HCT116 (cell line): ENCODE data around the gene DDRGK1. TPM values are rescaled to one million over a fixed set of nuclear protein-coding genes. Genes with fewer than 3 reads are reported as not detected.

Experiments used
- ATAC-seq: fragments of 200-7000 bp; cut with Tn5 transposase; 2 replicates; pipeline ENCODE4 v1.9.1; 2020; ENCODE audit warnings: mild to moderate bottlenecking, moderate library complexity
- BruUV-seq: library from RNA; stranded (reverse); fragments of 400-500 nt; replicated peaks from 2 replicates; lab custom pipeline; 2021; lab: Mats Ljungman, UMichigan
- CTCF ChIA-PET: fragments of 300-600 bp; sonication (Branson Sonifier 250); formaldehyde crosslinking; loops from one replicate; lab custom pipeline; 2021; ENCODE audit warnings: antibody characterized with exemption; lab: Charles Lee
- POLR2A ChIA-PET: fragments of 300-600, 350-600 bp; sonication (Branson Sonifier 250); formaldehyde crosslinking; loops from one replicate; lab custom pipeline; 2021; ENCODE audit warnings: antibody characterized with exemption; lab: Charles Lee
- RAD21 ChIA-PET, 2 experiments: fragments of 300-600 bp; sonication (Branson Sonifier 250); formaldehyde crosslinking; loops; one replicate each; lab custom pipeline; 2023; ENCODE audit warnings: low total read pairs in 2 of 2; ENCODE audit not compliant: uncharacterized antibody in 2 of 2, unreplicated experiment in 2 of 2, low non-redundant PET in 1 of 2; lab: Charles Lee
- DNase-seq: peaks from one replicate; pipeline ENCODE4 v3.0.0-alpha.2; 2010; ENCODE audit warnings: low read depth, low spot score
- H2AFZ ChIP-seq: fragments of 200-600 bp; shearing (Covaris generic), sonication (generic); 2 replicates; pipeline ENCODE4 v1.6.1; 2017; ENCODE audit warnings: low read depth, mixed run types, mixed read lengths, antibody characterized with exemption, low read length; ENCODE audit not compliant: poor library complexity, severe bottlenecking
- H3K27ac ChIP-seq: 2 replicates; pipeline ENCODE4 v1.5.1; 2012; ENCODE audit warnings: low read depth, low read length
- H3K27me3 ChIP-seq: fragments of 200-600 bp; sonication (generic); 2 replicates; pipeline ENCODE4 v1.6.1; 2016; ENCODE audit warnings: mixed run types, low read length, mixed read lengths; ENCODE audit not compliant: insufficient read depth
- H3K36me3 ChIP-seq, 2 experiments: fragments of 200-500 bp in 1 of 2; fragments of 200-600 bp in 1 of 2; sonication (Bioruptor generic) in 1 of 2; sonication (generic) in 1 of 2; 2 replicates each; pipeline versions ENCODE4 v1.5.1 to v1.6.1; 2014 to 2016; ENCODE audit warnings: low read length in 2 of 2, inconsistent platforms in 1 of 2, mixed read lengths in 1 of 2, mixed run types in 1 of 2; ENCODE audit not compliant: insufficient read depth in 2 of 2, control insufficient read depth in 1 of 2
- H3K4me1 ChIP-seq, 2 experiments: fragments of 200-600 bp in 1 of 2; sonication (generic) in 1 of 2; 2 replicates each; pipeline versions ENCODE4 v1.5.1 to v1.6.1; 2012 to 2017; ENCODE audit warnings: low read length in 2 of 2, inconsistent platforms in 1 of 2, mild to moderate bottlenecking in 1 of 2, mixed read lengths in 1 of 2, mixed run types in 1 of 2, moderate library complexity in 1 of 2; ENCODE audit not compliant: insufficient read depth in 2 of 2, control insufficient read depth in 1 of 2
- H3K4me2 ChIP-seq: fragments of 200-600 bp; sonication (generic); 2 replicates; pipeline ENCODE4 v1.6.1; 2017; ENCODE audit warnings: mixed run types, low read length, mixed read lengths
- H3K4me3 ChIP-seq, 2 experiments: fragments of 200-600 bp in 1 of 2; sonication (generic) in 1 of 2; replicated peaks in 1 of 2; 2 replicates each; pipeline ENCODE4 v1.5.1; 2011 to 2016; ENCODE audit warnings: low read length in 2 of 2, control low read depth in 1 of 2, low read depth in 1 of 2, mild to moderate bottlenecking in 1 of 2, mixed read lengths in 1 of 2, mixed run types in 1 of 2
- H3K79me2 ChIP-seq: fragments of 200-600 bp; sonication (generic); 2 replicates; pipeline ENCODE4 v1.6.1; 2017; ENCODE audit warnings: mild to moderate bottlenecking, mixed run types, low read length, moderate library complexity, mixed read lengths; ENCODE audit not compliant: insufficient read depth
- H3K9ac ChIP-seq: fragments of 200-600 bp; sonication (generic); 2 replicates; pipeline ENCODE4 v1.6.1; 2016; ENCODE audit warnings: low read length, mixed read lengths
- H3K9me2 ChIP-seq: fragments of 200-600 bp; sonication (generic), shearing (Covaris generic); 2 replicates; pipeline ENCODE4 v1.6.1; 2017; ENCODE audit warnings: mixed run types, mild to moderate bottlenecking, moderate library complexity; ENCODE audit not compliant: insufficient read depth
- H3K9me3 ChIP-seq, 2 experiments: fragments of 200-500 bp in 1 of 2; fragments of 200-600 bp in 1 of 2; sonication (Bioruptor generic) in 1 of 2; sonication (generic) in 1 of 2; 2 replicates each; pipeline ENCODE4 v1.6.1; 2014 to 2017; ENCODE audit warnings: low read length in 2 of 2, mixed read lengths in 2 of 2, inconsistent platforms in 1 of 2, low read depth in 1 of 2, mild to moderate bottlenecking in 1 of 2, mixed run types in 1 of 2, moderate library complexity in 1 of 2; ENCODE audit not compliant: control insufficient read depth in 1 of 2, insufficient read depth in 1 of 2
- H4K20me1 ChIP-seq: fragments of 200-600 bp; sonication (generic), shearing (Covaris generic); 2 replicates; pipeline ENCODE4 v1.6.1; 2017; ENCODE audit warnings: mixed run types, mild to moderate bottlenecking, moderate library complexity; ENCODE audit not compliant: insufficient read depth
- CEBPB ChIP-seq: IDR thresholded peaks from 2 replicates; pipeline ENCODE4 v1.6.1; 2012; ENCODE audit warnings: low read depth
- SP1 ChIP-seq: IDR thresholded peaks from 2 replicates; pipeline ENCODE4 v1.6.1; 2012; ENCODE audit warnings: low read depth
- ZBTB33 ChIP-seq: IDR thresholded peaks from 2 replicates; pipeline ENCODE4 v1.6.1; 2011; ENCODE audit warnings: mild to moderate bottlenecking, low read length, moderate library complexity; ENCODE audit not compliant: insufficient replicate concordance; ENCODE audit errors: extremely low read depth
- intact Hi-C: fragments of 100-400 bp; cut with micrococcal nuclease; formaldehyde crosslinking; loops from 2 replicates; pipeline ENCODE4 v1.10.0; 2022
- total RNA-seq: library from RNA; stranded (reverse); gene quantifications from one replicate; pipeline ENCODE4 v1.2.1, GENCODE V29; 2021; ENCODE audit not compliant: unreplicated experiment
- TF ChIP-seq, protein P1 (sequence below), 3 experiments: fragments of 200-600 bp in 1 of 3; sonication (generic) in 1 of 3; IDR thresholded peaks in 2 of 3; conservative IDR thresholded peaks in 1 of 3; 2 replicates each; pipeline ENCODE4 v1.5.1; 2012 to 2017; ENCODE audit warnings: low read depth in 2 of 3, low read length in 2 of 3, antibody characterized with exemption in 1 of 3, borderline replicate concordance in 1 of 3, control low read depth in 1 of 3, mild to moderate bottlenecking in 1 of 3, mixed read lengths in 1 of 3, mixed run types in 1 of 3, moderate library complexity in 1 of 3; ENCODE audit not compliant: insufficient read depth in 1 of 3
- TF ChIP-seq, protein P2 (sequence below): IDR thresholded peaks from 2 replicates; pipeline ENCODE4 v1.6.1; 2012
- TF ChIP-seq, protein P3 (sequence below): IDR thresholded peaks from 2 replicates; pipeline ENCODE4 v1.6.1; 2012

DDRGK1 gene
- total RNA-seq, 1 experiment from 2014 or later = 45.8 TPM

DNA sequence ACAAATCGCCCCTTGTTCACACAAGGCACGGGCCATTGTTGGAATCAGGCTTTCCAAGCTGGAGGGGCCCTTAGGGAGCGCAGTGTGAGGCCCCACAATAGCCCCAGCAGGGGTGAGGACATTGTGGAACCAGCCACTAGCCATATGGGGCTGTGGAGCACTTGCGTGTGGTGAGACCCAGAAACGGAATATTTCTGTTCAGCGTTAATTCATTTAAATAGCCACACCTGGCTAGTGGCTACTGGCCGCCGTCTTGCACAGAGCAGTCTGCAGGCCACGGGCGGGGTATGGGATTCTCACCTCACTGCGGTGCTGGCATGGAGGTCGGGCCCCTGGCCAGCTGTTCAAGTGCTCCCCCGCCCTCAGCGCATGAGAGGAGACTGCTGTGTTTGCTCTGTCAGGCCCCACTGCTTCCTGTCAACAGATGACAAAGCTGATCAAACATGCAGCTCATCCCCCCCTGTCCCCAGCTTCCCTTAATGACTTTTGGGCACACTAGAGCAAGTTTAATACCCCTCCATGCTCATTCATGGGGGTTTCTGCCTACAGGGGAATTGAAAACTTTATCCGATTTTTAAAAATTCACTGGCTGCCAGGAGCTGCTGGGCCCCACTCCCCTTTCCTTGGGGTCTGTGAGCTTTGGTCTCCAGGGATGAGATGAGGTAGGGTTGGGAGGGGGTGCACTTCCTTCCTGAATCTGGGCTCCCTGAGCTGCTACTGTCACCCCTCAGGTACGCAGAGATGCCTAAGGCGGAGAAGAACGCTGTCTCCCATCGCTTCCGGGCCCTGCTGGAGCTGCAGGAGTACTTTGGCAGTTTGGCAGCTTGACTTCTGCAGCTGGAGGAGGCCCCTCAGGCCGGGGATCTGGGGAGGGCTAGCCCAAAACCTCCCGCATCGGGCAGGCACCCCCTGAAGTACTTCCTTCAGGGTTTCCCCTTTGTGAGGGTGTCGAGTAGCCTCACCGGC lies 18.4 kb upstream of the DDRGK1 start:
- ChIA-PET CTCF (interaction anchor here (0.7 kb wide), 1 partner anchor 701 kb away, joined by 4 read pairs; no protein-coding TSS in a partner anchor), RAD21 (no interaction called here)
- H3K4me3 ChIP-seq = no peak overlapping the region
- DNase-seq = no peak
- TF ChIP-seq, protein P1, sequence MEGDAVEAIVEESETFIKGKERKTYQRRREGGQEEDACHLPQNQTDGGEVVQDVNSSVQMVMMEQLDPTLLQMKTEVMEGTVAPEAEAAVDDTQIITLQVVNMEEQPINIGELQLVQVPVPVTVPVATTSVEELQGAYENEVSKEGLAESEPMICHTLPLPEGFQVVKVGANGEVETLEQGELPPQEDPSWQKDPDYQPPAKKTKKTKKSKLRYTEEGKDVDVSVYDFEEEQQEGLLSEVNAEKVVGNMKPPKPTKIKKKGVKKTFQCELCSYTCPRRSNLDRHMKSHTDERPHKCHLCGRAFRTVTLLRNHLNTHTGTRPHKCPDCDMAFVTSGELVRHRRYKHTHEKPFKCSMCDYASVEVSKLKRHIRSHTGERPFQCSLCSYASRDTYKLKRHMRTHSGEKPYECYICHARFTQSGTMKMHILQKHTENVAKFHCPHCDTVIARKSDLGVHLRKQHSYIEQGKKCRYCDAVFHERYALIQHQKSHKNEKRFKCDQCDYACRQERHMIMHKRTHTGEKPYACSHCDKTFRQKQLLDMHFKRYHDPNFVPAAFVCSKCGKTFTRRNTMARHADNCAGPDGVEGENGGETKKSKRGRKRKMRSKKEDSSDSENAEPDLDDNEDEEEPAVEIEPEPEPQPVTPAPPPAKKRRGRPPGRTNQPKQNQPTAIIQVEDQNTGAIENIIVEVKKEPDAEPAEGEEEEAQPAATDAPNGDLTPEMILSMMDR (IDR thresholded peaks at IDR 0.05 in 2 of 3, conservative IDR thresholded peaks at IDR 0.05 in 1 of 3; ENCODE audit: borderline replicate concordance in 1 of 3, insufficient read depth in 1 of 3, low read depth in 2 of 3, low read length in 2 of 3) = no peak
- TF ChIP-seq SP1 (no peak), ZBTB33 (no peak), CEBPB (no peak)
- TF ChIP-seq, protein P2, sequence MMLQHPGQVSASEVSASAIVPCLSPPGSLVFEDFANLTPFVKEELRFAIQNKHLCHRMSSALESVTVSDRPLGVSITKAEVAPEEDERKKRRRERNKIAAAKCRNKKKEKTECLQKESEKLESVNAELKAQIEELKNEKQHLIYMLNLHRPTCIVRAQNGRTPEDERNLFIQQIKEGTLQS = no peak
- TF ChIP-seq, protein P3, sequence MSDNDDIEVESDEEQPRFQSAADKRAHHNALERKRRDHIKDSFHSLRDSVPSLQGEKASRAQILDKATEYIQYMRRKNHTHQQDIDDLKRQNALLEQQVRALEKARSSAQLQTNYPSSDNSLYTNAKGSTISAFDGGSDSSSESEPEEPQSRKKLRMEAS = no peak
- TF ChIP-seq, all 23 proteins: peak for 0
- no peaks in the 10 kb centered on the region for H3K9me3 ChIP-seq
- H4K20me1 ChIP-seq = no peaks in the 10 kb centered on the region
- no TSS peak for BruUV-seq
- H3K79me2 ChIP-seq = no peaks in the 10 kb centered on the region
- no peak overlapping the region for H2AFZ ChIP-seq
- H3K27ac ChIP-seq = no peak overlapping the region
- no peak overlapping the region for H3K9ac ChIP-seq
- POLR2A ChIA-PET = no interaction called here
- H3K4me2 ChIP-seq = no peak overlapping the region
- intact Hi-C loops = no loop called here
- ATAC-seq = no peak
- H3K4me1 ChIP-seq = peaks cover 6 to 9% of the 10 kb centered on the region in 2 experiments; a peak in 3 of 4 replicates
- H3K9me2 ChIP-seq = no peaks in the 10 kb centered on the region
- H3K36me3 ChIP-seq = peaks cover 11 to 16% of the 10 kb centered on the region in 2 experiments; a peak in 3 of 4 replicates
- no peaks in the 10 kb centered on the region for H3K27me3 ChIP-seq
